Upper lobe of left lung (tissue), 4 donors: ENCODE results near the gene ELF4.

Experiments
- CTCF ChIP-seq, 6 experiments: fragments of 450-650 bp in 4 of 6; fragments of 200-600 bp in 2 of 6; sonication (generic) in 2 of 6; IDR thresholded peaks; one replicate each; pipeline ENCODE4 v1.5.1; 2016 to 2019; ENCODE audit warnings: antibody characterized with exemption in 6 of 6
- EP300 ChIP-seq, 4 donors: sonication (generic); formaldehyde crosslinking; IDR thresholded peaks; one replicate each; pipeline ENCODE4 v1.5.1; 2017; ENCODE audit warnings: antibody characterized with exemption in 4 of 4, control low read depth in 2 of 4
- POLR2A ChIP-seq, 4 donors: fragments of 450-650 bp; IDR thresholded peaks; one replicate each; pipeline ENCODE4 v1.5.1; 2016 to 2017; ENCODE audit warnings: antibody characterized with exemption in 4 of 4, mild to moderate bottlenecking in 2 of 4
- POLR2AphosphoS5 ChIP-seq, 2 donors: sonication (generic); formaldehyde crosslinking; IDR thresholded peaks; one replicate each; pipeline ENCODE4 v1.5.1; 2017; ENCODE audit warnings: antibody characterized with exemption in 2 of 2

- no peak for TF ChIP-seq POLR2A (IDR thresholded peaks at IDR 0.05)
- no peak for TF ChIP-seq CTCF (IDR thresholded peaks at IDR 0.05)
- no peak for TF ChIP-seq EP300 (IDR thresholded peaks at IDR 0.05)
- no peak for TF ChIP-seq POLR2AphosphoS5 (IDR thresholded peaks at IDR 0.05)
Observed at GRCh38 chrX:130124577-130124976, 14.3 kb upstream of the ELF4 start.
